Activated CD4-positive, alpha-beta memory T cell treated with anti-CD3 and anti-CD28 coated beads, Interleukin-2, amount 10 ng/mL, durations not matched to agents 7 days and 5 days (primary cell): ENCODE results near the gene GSTK1. TPM values are rescaled to one million over a fixed set of nuclear protein-coding genes. Genes with fewer than 3 reads are reported as not detected.

Source experiments
- CTCF ChIA-PET: fragments of 350-600 bp; sonication (Branson Sonifier 250); formaldehyde crosslinking; loops from one replicate; lab custom pipeline; 2021; ENCODE audit warnings: antibody characterized with exemption, inconsistent platforms; lab: Charles Lee
- POLR2A ChIA-PET: fragments of 350-600 bp; sonication (Branson Sonifier 250); formaldehyde crosslinking; loops from one replicate; lab custom pipeline; 2021; ENCODE audit warnings: antibody characterized with exemption; lab: Charles Lee
- DNase-seq: peaks from one replicate; pipeline ENCODE4 v3.0.0-alpha.2; 2020
- H3K27ac Mint-ChIP-seq: one replicate; pipeline ENCODE4 v1.8.0; 2021; ENCODE audit warnings: mild to moderate bottlenecking, mixed read lengths
- H3K27me3 Mint-ChIP-seq: one replicate; pipeline ENCODE4 v1.8.0; 2021; ENCODE audit warnings: mixed read lengths
- H3K36me3 Mint-ChIP-seq: one replicate; pipeline ENCODE4 v1.8.0; 2021; ENCODE audit warnings: low read depth, mixed read lengths
- H3K4me1 Mint-ChIP-seq: one replicate; pipeline ENCODE4 v1.8.0; 2021; ENCODE audit warnings: mixed read lengths
- H3K4me3 Mint-ChIP-seq: one replicate; pipeline ENCODE4 v1.8.0; 2021; ENCODE audit warnings: mild to moderate bottlenecking, mixed read lengths
- H3K9me3 Mint-ChIP-seq: one replicate; pipeline ENCODE4 v1.8.0; 2021; ENCODE audit warnings: mixed read lengths
- total RNA-seq, 2 experiments: library from RNA; stranded (reverse); gene quantifications; one replicate each; pipeline ENCODE4 v1.2.3, GENCODE V29; 2021

Gene GSTK1
- total RNA-seq, 2 experiments from 2014 or later: 502 to 518 TPM

- POLR2A ChIA-PET: no interaction called here
- H3K4me1 Mint-ChIP-seq: no peaks in the 10 kb centered on the region
- H3K27ac Mint-ChIP-seq: no peak overlapping the region
- no peak for DNase-seq
- peaks cover under 1% of the 10 kb centered on the region for H3K9me3 Mint-ChIP-seq
- CTCF ChIA-PET: interaction anchor here (1.0 to 2.2 kb wide), 2 partner anchors 11 to 14 kb away, joined by 3 to 5 read pairs; no protein-coding TSS in a partner anchor
- peaks cover 28% of the 10 kb centered on the region for H3K27me3 Mint-ChIP-seq
- H3K36me3 Mint-ChIP-seq: no peaks in the 10 kb centered on the region
- H3K4me3 Mint-ChIP-seq: no peak overlapping the region
These were observed 34.0 kb upstream of the GSTK1 start for GRCh38 chr7:143229054-143229790.

GRCh38 chr7:143230602-143231457 is 32.4 kb upstream of the GSTK1 start:
- H3K4me1 Mint-ChIP-seq: no peaks in the 10 kb centered on the region
- peaks cover 37% of the 10 kb centered on the region for H3K27me3 Mint-ChIP-seq
- H3K9me3 Mint-ChIP-seq: peaks cover 10% of the 10 kb centered on the region
- H3K36me3 Mint-ChIP-seq: peaks cover 7% of the 10 kb centered on the region
- no peak overlapping the region for H3K27ac Mint-ChIP-seq
- CTCF ChIA-PET: interaction anchor here (0.9 kb wide), 1 partner anchor 185 kb away, joined by 3 read pairs; no protein-coding TSS in a partner anchor
- POLR2A ChIA-PET: no interaction called here
- H3K4me3 Mint-ChIP-seq: no peak overlapping the region
- no peak for DNase-seq

GRCh38 chr7:143233816-143234532 is 29.3 kb upstream of the GSTK1 start:
- CTCF ChIA-PET: no interaction called here
- Mint-ChIP-seq H3K9me3 (peaks cover 27% of the 10 kb centered on the region), H3K4me1 (peaks cover 1% of the 10 kb centered on the region), H3K27me3 (peaks cover 42% of the 10 kb centered on the region), H3K4me3 (no peak overlapping the region), H3K36me3 (peaks cover 25% of the 10 kb centered on the region), H3K27ac (no peak overlapping the region)
- POLR2A ChIA-PET: no interaction called here
- DNase-seq: no peak

- DNase-seq: no peak
- POLR2A ChIA-PET: no interaction called here
- CTCF ChIA-PET: no interaction called here
- H3K36me3 Mint-ChIP-seq: peaks cover 25% of the 10 kb centered on the region
- H3K27me3 Mint-ChIP-seq: peaks cover 42% of the 10 kb centered on the region
- no peak overlapping the region for H3K4me3 Mint-ChIP-seq
- H3K4me1 Mint-ChIP-seq: peaks cover 3% of the 10 kb centered on the region
- peaks cover 27% of the 10 kb centered on the region for H3K9me3 Mint-ChIP-seq
- H3K27ac Mint-ChIP-seq: no peak overlapping the region
These were observed 28.7 kb upstream of the GSTK1 start for GRCh38 chr7:143234533-143234875.

- Mint-ChIP-seq H3K27ac (no peak overlapping the region), H3K9me3 (peaks cover 27% of the 10 kb centered on the region), H3K4me3 (no peak overlapping the region), H3K4me1 (peaks cover 10% of the 10 kb centered on the region), H3K27me3 (peaks cover 42% of the 10 kb centered on the region), H3K36me3 (peaks cover 25% of the 10 kb centered on the region)
- DNase-seq: no peak
- ChIA-PET CTCF (interaction anchor here (1.0 to 1.6 kb wide), 2 partner anchors 20 to 140 kb away, joined by 3 read pairs; no protein-coding TSS in a partner anchor), POLR2A (no interaction called here)
These were observed 27.7 kb upstream of the GSTK1 start for GRCh38 chr7:143235561-143235960.

- H3K27ac Mint-ChIP-seq: no peak overlapping the region
- H3K4me3 Mint-ChIP-seq: no peak overlapping the region
- H3K36me3 Mint-ChIP-seq: peaks cover 25% of the 10 kb centered on the region
- peaks cover 19% of the 10 kb centered on the region for H3K4me1 Mint-ChIP-seq
- POLR2A ChIA-PET: no interaction called here
- DNase-seq: no peak
- CTCF ChIA-PET: interaction anchor here (1.3 to 1.6 kb wide), 2 partner anchors 109 to 139 kb away, joined by 3 read pairs; no protein-coding TSS in a partner anchor
- H3K27me3 Mint-ChIP-seq: peaks cover 42% of the 10 kb centered on the region
- H3K9me3 Mint-ChIP-seq: peaks cover 27% of the 10 kb centered on the region
These were observed 26.7 kb upstream of the GSTK1 start for GRCh38 chr7:143236408-143236990.

GRCh38 chr7:143237366-143237765 is 25.9 kb upstream of the GSTK1 start:
- peaks cover 38% of the 10 kb centered on the region for H3K27me3 Mint-ChIP-seq
- peaks cover 25% of the 10 kb centered on the region for H3K4me1 Mint-ChIP-seq
- peaks cover 25% of the 10 kb centered on the region for H3K36me3 Mint-ChIP-seq
- no peak overlapping the region for H3K4me3 Mint-ChIP-seq
- H3K27ac Mint-ChIP-seq: no peak overlapping the region
- DNase-seq: no peak
- H3K9me3 Mint-ChIP-seq: peaks cover 27% of the 10 kb centered on the region
- CTCF ChIA-PET: interaction anchor here (1.3 to 1.6 kb wide), 2 partner anchors 108 to 138 kb away, joined by 3 read pairs; no protein-coding TSS in a partner anchor
- POLR2A ChIA-PET: no interaction called here

- POLR2A ChIA-PET: no interaction called here
- Mint-ChIP-seq H3K27me3 (peaks cover 29% of the 10 kb centered on the region), H3K4me1 (peaks cover 32% of the 10 kb centered on the region), H3K36me3 (peaks cover 25% of the 10 kb centered on the region), H3K9me3 (peaks cover 27% of the 10 kb centered on the region), H3K4me3 (no peak overlapping the region), H3K27ac (no peak overlapping the region)
- CTCF ChIA-PET: interaction anchor here (0.6 to 7.6 kb wide), 5 partner anchors 24 to 878 kb away, joined by 3 to 250 read pairs (median 149); partner anchors contain the start of gene GSTK1
- DNase-seq: no peak
These were observed 24.8 kb upstream of the GSTK1 start for GRCh38 chr7:143238289-143238980.

GRCh38 chr7:143239813-143240212 is 23.4 kb upstream of the GSTK1 start:
- ChIA-PET POLR2A (interaction anchor here (0.8 to 3.0 kb wide), 16 partner anchors 12 to 176 kb away, joined by 3 to 31 read pairs (median 8); partner anchors contain the start of genes CASP2, GSTK1 and ZYX), CTCF (interaction anchor here (0.8 to 7.6 kb wide), 38 partner anchors 8 to 854 kb away, joined by 3 to 250 read pairs (median 7); partner anchors contain the start of genes CASP2, CLCN1, EPHA1 and GSTK1)
- DNase-seq: no peak
- Mint-ChIP-seq H3K36me3 (peaks cover 31% of the 10 kb centered on the region), H3K4me1 (peaks cover 46% of the 10 kb centered on the region), H3K9me3 (peaks cover 24% of the 10 kb centered on the region), H3K27me3 (peaks cover 20% of the 10 kb centered on the region), H3K27ac (peak overlapping the region; percentile 33), H3K4me3 (no peak overlapping the region)

GRCh38 chr7:143240291-143241168 is 22.7 kb upstream of the GSTK1 start:
- H3K27me3 Mint-ChIP-seq: peaks cover 16% of the 10 kb centered on the region
- peaks cover 20% of the 10 kb centered on the region for H3K9me3 Mint-ChIP-seq
- peak; percentile 77 for DNase-seq
- H3K27ac Mint-ChIP-seq: peak overlapping the region; percentile 33
- H3K36me3 Mint-ChIP-seq: peaks cover 31% of the 10 kb centered on the region
- H3K4me3 Mint-ChIP-seq: no peak overlapping the region
- peaks cover 52% of the 10 kb centered on the region for H3K4me1 Mint-ChIP-seq
- POLR2A ChIA-PET: interaction anchor here (0.8 to 3.0 kb wide), 19 partner anchors 11 to 176 kb away, joined by 3 to 31 read pairs (median 6); partner anchors contain the start of genes CASP2, GSTK1 and ZYX
- CTCF ChIA-PET: interaction anchor here (0.6 to 7.6 kb wide), 46 partner anchors 9 to 855 kb away, joined by 3 to 250 read pairs (median 6); partner anchors contain the start of genes CASP2, CLCN1, EPHA1 and EPHB6
